ENCODE measurements around the gene SLC35D1.
"Not testable (repeated sequence)": the region's sequence is repeated elsewhere in the genome, so short reads cannot be mapped to it uniquely, and the experiment has no call there.

SLC35D1 gene

GRCh38 chr1:67053785-67054772 lies at the start of gene SLC35D1:
Gene SLC35D1, minus strand, starts transcription at chr1:67054148. Its CDS starts 135 bp downstream, at chr1:67054013.
- DNase-seq: peak; percentile 74

GRCh38 chr1:67103548-67103947 lies 49.6 kb upstream of the SLC35D1 start:
- DNase-seq: no peak

- DNase-seq: no peak
Measured at GRCh38 chr1:67100833-67101232, 46.9 kb upstream of the SLC35D1 start.

GRCh38 chr1:67097305-67097704 lies 43.4 kb upstream of the SLC35D1 start:
- DNase-seq: no peak

- DNase-seq: no peak
Measured at GRCh38 chr1:67094191-67094590, 40.2 kb upstream of the SLC35D1 start.

GRCh38 chr1:67089685-67090208 lies 35.8 kb upstream of the SLC35D1 start:
- DNase-seq: no peak

GRCh38 chr1:67088440-67088839 lies 34.5 kb upstream of the SLC35D1 start:
- DNase-seq: no peak

- no peak for DNase-seq
Measured at GRCh38 chr1:67085326-67085725, 31.4 kb upstream of the SLC35D1 start.

- no peak for DNase-seq
Measured at GRCh38 chr1:67084765-67085318, 30.9 kb upstream of the SLC35D1 start.

- DNase-seq: no peak
Measured at GRCh38 chr1:67078291-67078690, 24.3 kb upstream of the SLC35D1 start.

- no peak for DNase-seq
Measured at GRCh38 chr1:67077593-67077992, 23.6 kb upstream of the SLC35D1 start.

- DNase-seq: no peak
Measured at GRCh38 chr1:67072749-67073148, 18.8 kb upstream of the SLC35D1 start.

- DNase-seq: not testable (repeated sequence)
Measured at GRCh38 chr1:67067655-67068054, 13.7 kb upstream of the SLC35D1 start.

- no peak for DNase-seq
Measured at GRCh38 chr1:67062412-67062811, 8.5 kb upstream of the SLC35D1 start.

GRCh38 chr1:67061266-67061665 lies 7.3 kb upstream of the SLC35D1 start:
- DNase-seq: no peak

- DNase-seq: no peak
Measured at GRCh38 chr1:67060811-67061218, 6.9 kb upstream of the SLC35D1 start.

- DNase-seq: no peak
Measured at GRCh38 chr1:67059346-67059745, 5.4 kb upstream of the SLC35D1 start.

GRCh38 chr1:67058761-67059160 lies 4.8 kb upstream of the SLC35D1 start:
- DNase-seq: no peak

- no peak for DNase-seq
Measured at GRCh38 chr1:67058242-67058641, 4.3 kb upstream of the SLC35D1 start.

- no peak for DNase-seq
Measured at GRCh38 chr1:67053535-67053784, 488 bp downstream of the SLC35D1 start.

GRCh38 chr1:67052741-67053534 lies 1.0 kb downstream of the SLC35D1 start:
- DNase-seq: peak; percentile 38

GRCh38 chr1:67051196-67051595 lies 2.8 kb downstream of the SLC35D1 start:
- DNase-seq: no peak

GRCh38 chr1:67044631-67045270 lies 9.2 kb downstream of the SLC35D1 start:
- no peak for DNase-seq
